GM12801 (cell line): ENCODE measurements around the gene NR2E1.

Experiments
- TF ChIP-seq, protein P1 (sequence below): IDR thresholded peaks from one replicate; pipeline ENCODE4 v1.5.1; 2011; ENCODE audit warnings: control low read depth; ENCODE audit not compliant: insufficient read length; ENCODE audit errors: extremely low read depth

NR2E1 gene

DNA sequence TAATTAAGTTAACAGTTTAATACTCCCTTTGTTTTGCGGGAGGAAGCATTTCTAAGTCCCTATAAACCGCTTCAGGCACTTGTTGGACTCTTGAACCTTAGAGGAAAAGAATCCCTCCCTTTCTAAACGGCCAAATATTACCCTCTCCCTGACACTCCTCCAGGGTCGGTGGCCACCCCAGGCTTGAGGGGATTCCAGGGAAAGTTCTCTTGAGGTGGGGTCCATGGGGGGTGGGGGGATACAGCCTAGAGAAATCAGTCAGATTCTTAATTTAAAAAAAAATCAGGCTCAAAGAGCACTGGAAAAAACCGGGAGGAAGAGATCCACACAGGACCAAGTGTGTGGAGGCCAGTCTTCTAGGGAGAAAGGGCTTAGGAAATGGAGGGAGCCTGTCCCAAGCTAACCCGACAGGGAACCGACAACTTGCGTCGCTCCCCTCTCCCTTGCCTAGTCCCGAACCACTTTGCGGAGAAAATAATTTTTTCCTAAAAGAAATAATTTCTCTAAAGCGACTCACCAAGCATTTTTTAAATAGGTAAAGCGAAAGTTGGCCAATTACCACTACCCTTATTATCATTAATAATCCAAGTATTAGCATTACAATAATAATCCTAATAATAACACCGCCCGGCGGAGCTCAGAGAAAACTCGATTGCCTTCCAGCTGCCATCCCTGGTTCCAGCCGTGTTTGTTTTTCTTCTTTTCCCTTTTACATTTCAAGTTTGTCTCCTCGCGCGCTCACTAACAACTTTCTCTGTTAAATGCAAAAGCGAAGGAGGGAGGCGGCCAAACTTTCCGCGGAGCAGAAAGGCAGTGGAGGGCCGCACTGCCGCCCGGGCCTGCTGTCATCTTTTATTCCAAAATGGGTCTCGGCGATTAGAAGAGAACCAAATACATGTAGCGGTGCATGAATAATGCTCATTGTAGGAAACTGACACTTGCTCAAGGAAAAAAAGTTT, 4.8 kb downstream of the NR2E1 start:
- TF ChIP-seq, protein P1, sequence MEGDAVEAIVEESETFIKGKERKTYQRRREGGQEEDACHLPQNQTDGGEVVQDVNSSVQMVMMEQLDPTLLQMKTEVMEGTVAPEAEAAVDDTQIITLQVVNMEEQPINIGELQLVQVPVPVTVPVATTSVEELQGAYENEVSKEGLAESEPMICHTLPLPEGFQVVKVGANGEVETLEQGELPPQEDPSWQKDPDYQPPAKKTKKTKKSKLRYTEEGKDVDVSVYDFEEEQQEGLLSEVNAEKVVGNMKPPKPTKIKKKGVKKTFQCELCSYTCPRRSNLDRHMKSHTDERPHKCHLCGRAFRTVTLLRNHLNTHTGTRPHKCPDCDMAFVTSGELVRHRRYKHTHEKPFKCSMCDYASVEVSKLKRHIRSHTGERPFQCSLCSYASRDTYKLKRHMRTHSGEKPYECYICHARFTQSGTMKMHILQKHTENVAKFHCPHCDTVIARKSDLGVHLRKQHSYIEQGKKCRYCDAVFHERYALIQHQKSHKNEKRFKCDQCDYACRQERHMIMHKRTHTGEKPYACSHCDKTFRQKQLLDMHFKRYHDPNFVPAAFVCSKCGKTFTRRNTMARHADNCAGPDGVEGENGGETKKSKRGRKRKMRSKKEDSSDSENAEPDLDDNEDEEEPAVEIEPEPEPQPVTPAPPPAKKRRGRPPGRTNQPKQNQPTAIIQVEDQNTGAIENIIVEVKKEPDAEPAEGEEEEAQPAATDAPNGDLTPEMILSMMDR: no peak

DNA sequence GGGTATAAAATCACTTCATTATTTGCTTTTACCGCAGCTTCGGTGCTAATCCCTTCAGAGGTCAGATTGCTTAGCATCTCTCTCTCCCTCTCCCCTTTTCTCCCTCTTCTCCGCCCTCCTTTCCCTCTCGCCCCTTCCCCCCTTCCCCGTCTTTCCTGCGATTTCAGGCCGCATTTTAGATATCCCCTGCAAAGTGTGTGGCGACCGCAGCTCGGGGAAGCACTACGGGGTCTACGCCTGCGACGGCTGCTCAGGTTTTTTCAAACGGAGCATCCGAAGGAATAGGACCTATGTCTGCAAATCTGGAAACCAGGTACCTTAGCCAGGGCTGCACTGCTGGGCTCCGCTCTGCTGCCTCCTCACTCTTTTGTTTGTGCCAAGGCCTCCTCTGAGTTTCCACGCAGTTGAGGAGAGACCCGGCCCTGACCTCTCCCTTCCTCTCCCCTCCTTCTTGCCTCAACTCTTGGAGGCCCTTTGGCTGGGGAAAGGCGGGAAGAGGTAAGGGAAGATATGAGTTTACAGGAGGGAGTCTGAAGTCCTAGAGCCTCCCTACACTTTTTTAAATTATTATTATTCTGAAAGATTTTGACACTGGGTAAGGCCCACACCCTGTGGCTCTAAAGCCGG, 5.6 kb downstream of the NR2E1 start:
- TF ChIP-seq, protein P1: no peak

DNA sequence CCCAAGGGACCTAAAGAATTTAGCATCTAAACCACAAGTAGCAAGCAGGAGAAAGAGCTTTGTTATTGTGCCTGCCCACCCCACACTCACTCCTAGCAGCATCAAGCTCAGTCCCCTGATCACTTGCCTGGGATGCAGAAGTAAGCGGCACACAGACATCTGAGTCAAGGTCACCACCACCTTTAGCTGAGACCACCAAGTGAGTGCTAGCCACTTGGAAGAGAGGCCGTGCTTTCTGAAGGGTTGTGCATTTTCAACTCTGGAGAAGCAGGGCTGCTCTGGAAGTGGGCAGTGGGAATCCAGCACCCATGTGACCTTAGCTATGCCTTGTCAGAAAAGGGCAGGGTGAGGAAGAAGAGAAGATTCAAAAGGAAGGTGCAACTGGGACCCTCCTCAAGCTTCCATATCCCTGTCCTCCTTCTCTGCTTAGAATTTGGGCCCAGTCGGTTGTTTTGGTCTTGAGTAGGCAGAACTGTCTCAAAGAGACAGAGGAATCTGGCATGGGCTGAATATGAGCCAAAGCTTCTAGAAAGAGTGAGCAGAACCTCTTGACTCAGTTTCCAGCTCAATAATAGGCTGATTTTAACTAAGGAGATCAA, 6.2 kb downstream of the NR2E1 start:
- TF ChIP-seq, protein P1: no peak

- TF ChIP-seq, protein P1: no peak
Observed at GRCh38 chr6:108174371-108175175, 8.8 kb downstream of the NR2E1 start.

DNA sequence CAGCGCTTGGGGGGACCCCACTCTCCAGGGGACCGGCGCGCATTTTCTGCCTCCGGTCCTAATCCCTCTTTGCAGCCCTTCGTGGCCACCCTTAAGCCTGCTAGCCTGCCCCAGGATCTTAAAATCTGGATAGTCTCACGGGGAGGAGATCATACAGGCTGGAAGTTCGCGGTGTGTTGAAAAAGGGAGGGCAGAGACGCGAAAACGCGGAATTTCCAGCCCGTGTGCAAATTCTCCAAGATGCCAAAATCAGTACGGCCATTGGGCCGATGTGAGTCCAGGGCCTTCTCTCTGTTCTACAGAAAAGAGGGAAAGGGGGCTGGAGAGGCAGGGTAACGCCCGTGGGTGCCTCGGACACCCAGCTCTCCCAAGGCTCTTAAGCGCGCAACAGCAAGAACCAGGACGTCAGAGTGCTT, 9.4 kb downstream of the NR2E1 start:
- TF ChIP-seq, protein P1: no peak

DNA sequence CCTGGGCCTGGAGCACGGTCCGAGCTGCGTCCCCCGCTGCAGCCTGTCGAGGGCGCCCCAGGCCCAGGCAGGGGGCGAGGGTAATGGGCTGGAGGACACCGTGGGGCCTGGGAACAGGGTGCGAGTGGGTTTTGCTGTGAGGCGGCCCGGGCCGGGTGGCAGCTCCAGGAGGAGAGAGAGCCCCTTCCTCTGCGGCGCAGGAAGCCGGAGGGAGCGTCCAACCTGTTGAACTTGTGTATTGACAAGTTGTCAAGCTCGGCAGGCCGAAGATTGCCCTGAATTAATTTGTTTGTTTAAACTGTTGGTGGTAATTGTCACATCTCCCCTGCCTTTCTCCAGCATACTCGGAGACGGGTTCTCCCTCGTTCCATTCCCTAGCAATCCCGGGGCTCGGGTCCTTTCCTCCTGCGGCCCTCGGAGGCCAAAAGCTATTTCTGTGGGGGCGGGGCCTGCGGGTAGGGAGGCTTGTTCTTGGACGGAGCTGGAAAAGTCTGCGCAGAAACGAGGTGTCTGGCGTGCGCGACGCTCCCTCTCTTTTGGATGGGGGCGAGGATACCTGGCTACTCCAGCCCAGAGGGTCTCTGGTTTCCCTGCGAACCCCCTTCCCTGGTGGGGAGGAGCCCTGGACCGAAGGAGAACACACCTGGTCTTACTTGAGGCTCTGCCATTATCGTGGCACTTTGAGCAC, 9.9 kb downstream of the NR2E1 start:
- TF ChIP-seq, protein P1: no peak
